HG02885 (cell line): ENCODE data around the gene CACTIN.

Experiments used
- ATAC-seq: cut with Tn5 transposase; IDR thresholded peaks from one replicate; pipeline ENCODE4 v1.9.1; 2021; ENCODE audit warnings: mild to moderate bottlenecking; ENCODE audit not compliant: unreplicated experiment, poor library complexity

The CACTIN gene

GRCh38 chr19:3664879-3665642, 38.5 kb upstream of the CACTIN start:
- no peak for ATAC-seq

GRCh38 chr19:3663838-3664237, 37.2 kb upstream of the CACTIN start:
- no peak for ATAC-seq

- no peak for ATAC-seq
Observed at GRCh38 chr19:3661284-3662238, 35.0 kb upstream of the CACTIN start.

GRCh38 chr19:3660493-3661219, 34.1 kb upstream of the CACTIN start:
- no peak for ATAC-seq

GRCh38 chr19:3659746-3660112, 33.1 kb upstream of the CACTIN start:
- no peak for ATAC-seq

- no peak for ATAC-seq
Observed at GRCh38 chr19:3658870-3659745, 32.5 kb upstream of the CACTIN start.

GRCh38 chr19:3658004-3658869, 31.6 kb upstream of the CACTIN start:
- no peak for ATAC-seq

- ATAC-seq = no peak
Observed at GRCh38 chr19:3657395-3657769, 30.8 kb upstream of the CACTIN start.

- no peak for ATAC-seq
Observed at GRCh38 chr19:3656747-3657394, 30.3 kb upstream of the CACTIN start.

- no peak for ATAC-seq
Observed at GRCh38 chr19:3656073-3656746, 29.6 kb upstream of the CACTIN start.

- no peak for ATAC-seq
Observed at GRCh38 chr19:3655402-3656072, 28.9 kb upstream of the CACTIN start.

GRCh38 chr19:3653865-3654513, 27.4 kb upstream of the CACTIN start:
- no peak for ATAC-seq

GRCh38 chr19:3653081-3653795, 26.6 kb upstream of the CACTIN start:
- ATAC-seq = no peak

GRCh38 chr19:3652422-3652821, 25.8 kb upstream of the CACTIN start:
- ATAC-seq = no peak

GRCh38 chr19:3651684-3652083, 25.1 kb upstream of the CACTIN start:
- ATAC-seq = no peak

- ATAC-seq = no peak
Observed at GRCh38 chr19:3649888-3650287, 23.3 kb upstream of the CACTIN start.
